LHCN-M2 (cell line): ENCODE measurements around the gene SSH2. TPM values are rescaled to one million over a fixed set of nuclear protein-coding genes. Genes with fewer than 3 reads are reported as not detected.

ENCODE experiments used
- DNase-seq: peaks from one replicate; pipeline ENCODE4 v3.0.0-alpha.2; 2012; ENCODE audit warnings: low read depth
- total RNA-seq: library from RNA; depleted of rRNA; stranded (reverse); fragments of >200 nt; gene quantifications from 2 replicates; pipeline ENCODE4 v1.2.3, GENCODE V29; 2014

The SSH2 gene
- total RNA-seq, 1 experiment from 2014 or later: 16.5 TPM

DNA sequence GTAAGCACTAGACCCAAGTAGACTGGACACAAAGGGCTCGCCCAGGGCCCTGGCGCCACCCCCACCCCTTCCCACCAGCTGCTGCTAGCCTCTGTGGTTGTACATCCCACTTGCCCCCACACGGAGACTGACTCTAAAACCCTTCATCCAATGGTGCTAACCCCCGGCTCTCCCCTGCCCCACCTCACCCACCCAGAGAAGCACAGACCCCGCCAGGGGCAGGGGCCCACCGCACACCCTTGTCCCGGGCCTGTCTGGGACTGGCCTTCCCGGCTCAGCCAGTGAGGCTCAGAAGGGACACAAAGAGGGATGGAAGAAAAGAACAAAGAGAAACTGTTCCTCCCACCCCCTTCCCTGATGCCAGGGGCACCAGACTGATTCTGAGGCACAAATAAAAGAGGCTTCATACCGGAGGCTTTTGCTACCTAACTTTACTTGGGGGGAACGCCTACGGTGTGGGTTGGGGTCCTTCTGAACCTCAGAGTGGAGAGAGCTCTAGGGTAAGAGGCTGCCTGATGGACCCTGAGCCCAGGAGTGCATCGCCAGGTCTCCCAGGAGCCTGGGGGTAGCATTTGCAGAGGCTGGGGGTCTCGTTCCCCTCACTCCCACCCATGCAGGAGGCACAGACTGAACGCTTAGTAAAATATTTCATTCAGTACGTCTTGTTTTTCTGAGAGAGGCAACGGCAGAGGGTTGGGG is 315.5 kb downstream of the SSH2 start:
- no peak for DNase-seq

GRCh38 chr17:29613856-29614255 is 316.2 kb downstream of the SSH2 start:
- no peak for DNase-seq

DNA sequence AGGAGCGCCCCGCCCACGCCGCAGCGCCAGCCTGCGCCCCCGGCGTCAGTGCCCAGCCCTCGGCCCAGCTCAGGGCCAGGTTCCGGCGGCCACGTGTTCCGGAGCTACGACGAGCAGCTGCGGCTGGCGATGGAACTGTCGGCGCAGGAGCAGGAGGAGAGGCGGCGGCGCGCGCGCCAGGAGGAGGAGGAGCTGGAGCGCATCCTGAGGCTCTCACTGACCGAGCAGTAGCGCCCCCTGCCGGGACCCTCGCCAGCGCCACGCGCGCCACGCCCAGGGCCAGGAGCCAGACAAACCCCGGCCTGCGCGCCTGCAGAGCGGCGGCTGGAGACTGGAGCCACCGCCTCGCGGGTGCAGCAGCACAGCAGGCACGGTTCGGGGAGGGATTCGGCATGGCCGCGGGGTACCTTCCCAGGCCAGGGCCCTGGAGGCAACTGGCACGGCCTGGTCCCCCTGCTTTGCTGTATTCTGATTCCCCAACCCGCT is 316.6 kb downstream of the SSH2 start:
- no peak for DNase-seq

GRCh38 chr17:29612404-29613280 is 317.4 kb downstream of the SSH2 start:
- no peak for DNase-seq

DNA sequence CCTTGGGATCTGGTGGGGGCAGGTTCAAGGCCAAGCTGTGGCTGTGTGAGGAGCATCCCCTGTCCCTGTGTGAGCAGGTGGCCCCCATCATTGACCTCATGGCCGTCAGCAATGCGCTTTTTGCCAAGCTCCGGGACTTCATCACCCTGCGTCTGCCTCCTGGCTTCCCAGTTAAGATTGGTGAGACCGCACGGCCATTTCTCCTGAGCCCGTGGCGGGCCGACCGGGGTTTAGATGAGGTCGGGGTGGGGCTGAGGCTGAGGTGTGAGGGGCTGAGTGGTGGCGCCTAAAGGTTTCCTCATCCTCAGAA is 318.0 kb downstream of the SSH2 start:
- no peak for DNase-seq

DNA sequence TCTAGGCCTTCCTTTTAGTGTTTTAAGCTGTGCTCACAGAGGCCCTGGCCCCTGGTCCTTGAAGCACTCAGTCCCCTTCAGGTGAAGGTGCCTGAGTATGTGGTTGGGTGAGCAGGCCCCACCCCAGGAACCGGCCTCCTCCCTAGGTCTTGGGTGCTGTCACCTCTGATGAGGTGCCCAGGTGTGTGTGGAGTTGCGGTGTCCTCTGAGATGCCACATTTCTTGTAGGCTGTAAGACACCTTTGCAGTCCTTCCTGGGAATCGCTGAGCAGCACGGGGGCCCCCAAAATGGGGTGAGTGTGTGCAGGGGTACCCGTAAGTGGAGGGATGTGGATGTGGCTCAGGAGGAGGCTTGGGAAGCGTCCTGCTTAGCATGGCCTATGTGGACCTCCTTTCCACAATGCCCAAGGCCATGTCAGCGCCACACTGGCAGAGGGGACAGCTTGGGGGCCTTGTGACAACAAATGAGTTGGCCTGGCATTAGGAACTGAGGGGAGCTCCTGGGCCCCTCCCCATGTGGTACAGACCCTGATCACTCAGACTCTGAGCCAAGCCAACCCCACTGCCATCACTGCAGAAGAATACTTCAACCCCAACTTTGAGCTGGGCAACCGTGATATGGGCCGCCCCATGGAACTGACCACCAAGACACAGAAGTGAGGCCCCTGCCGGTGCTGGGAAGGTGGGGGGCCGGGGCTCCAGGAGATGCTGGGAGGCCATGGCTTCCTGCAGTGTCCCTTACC is 318.5 kb downstream of the SSH2 start:
- DNase-seq: no peak

DNA sequence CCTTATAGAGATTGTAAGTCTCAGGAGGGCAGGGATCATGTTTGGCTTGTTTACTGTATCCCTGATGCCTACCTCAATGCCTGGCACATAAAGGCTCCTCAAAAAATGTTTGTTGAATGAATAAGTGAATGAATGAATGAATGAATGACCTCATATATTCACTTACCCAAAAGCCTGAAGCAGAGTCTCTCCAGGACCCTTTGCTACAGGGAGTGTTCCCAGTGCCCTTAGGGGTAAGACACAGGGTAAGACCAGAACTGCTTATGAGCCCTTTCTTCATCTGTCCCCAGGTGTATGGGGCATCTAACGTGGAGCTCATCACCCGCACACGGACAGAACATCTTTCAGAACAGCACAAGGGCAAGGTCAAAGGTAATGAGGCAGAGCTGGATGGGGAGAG is 319.6 kb downstream of the SSH2 start:
- DNase-seq: no peak

- no peak for DNase-seq
These were observed 321.0 kb downstream of the SSH2 start for GRCh38 chr17:29608986-29609385.

GRCh38 chr17:29607557-29608195 is 322.4 kb downstream of the SSH2 start:
- no peak for DNase-seq

GRCh38 chr17:29603109-29603674 is 326.8 kb downstream of the SSH2 start:
- DNase-seq: no peak

DNA sequence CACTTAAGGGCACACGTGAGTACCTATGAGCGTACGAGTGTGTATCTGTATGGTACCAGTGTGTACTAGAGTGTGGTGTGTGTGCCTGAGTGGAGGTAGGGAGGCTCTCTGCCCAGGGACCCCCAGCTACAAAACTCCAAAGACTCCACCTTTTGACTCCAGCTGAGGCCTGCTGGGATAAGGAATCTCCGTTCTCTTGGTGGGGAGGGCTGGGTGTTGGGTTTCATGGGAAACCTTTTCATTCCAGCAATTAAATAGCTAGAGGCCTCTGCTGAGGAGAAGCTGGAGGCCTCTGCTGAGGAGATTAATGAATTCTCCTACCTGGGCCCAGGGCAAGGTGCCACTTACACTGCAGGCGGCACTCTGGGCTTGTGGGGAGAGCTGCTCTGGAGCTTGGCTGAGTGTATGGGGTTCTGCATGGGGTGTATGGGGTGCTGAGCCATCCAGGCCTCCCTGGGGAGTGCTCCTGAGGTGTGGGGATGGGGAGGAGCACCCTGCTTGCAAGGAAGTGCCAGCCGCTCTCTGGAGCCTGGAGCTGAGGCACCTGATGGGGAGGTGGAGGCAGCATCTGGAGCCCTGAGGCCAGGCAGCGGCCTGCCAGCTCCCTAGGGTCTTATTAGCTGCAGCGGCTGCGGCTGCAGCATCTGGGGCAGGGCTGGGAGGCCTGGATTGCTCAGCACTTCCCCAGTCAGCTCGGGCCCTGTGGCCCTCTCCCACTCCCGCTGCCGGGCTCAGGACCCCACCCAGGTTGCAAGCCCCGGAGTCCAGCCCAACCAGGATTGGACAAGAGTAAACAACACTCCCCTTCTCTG is 332.5 kb downstream of the SSH2 start:
- DNase-seq: no peak

DNA sequence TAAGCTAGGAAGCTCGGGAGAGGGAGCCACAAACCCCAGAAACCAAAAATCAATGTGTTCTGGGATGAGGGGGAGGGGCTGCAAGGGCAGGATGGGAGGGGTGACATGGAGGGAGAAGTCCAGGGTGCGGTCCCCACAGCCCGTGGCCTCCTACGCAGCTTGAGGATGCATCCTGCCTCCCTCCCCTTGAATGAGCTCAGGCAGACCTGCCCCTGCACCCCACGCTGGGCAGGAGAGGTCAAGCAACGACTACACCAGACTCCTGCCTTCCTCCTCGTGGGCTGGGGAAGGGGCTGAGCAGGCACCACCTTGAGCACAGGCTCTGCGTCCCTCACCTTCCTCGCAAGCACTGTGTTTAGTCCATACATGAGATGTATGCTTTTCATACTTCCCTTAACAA is 333.2 kb downstream of the SSH2 start:
- DNase-seq: no peak

GRCh38 chr17:29595943-29596774 is 333.9 kb downstream of the SSH2 start:
- DNase-seq: no peak

- no peak for DNase-seq
These were observed 334.7 kb downstream of the SSH2 start for GRCh38 chr17:29595107-29595942.

- no peak for DNase-seq
These were observed 335.4 kb downstream of the SSH2 start for GRCh38 chr17:29594519-29595090.

- DNase-seq: peak; percentile 18
These were observed 336.2 kb downstream of the SSH2 start for GRCh38 chr17:29593591-29594518.

DNA sequence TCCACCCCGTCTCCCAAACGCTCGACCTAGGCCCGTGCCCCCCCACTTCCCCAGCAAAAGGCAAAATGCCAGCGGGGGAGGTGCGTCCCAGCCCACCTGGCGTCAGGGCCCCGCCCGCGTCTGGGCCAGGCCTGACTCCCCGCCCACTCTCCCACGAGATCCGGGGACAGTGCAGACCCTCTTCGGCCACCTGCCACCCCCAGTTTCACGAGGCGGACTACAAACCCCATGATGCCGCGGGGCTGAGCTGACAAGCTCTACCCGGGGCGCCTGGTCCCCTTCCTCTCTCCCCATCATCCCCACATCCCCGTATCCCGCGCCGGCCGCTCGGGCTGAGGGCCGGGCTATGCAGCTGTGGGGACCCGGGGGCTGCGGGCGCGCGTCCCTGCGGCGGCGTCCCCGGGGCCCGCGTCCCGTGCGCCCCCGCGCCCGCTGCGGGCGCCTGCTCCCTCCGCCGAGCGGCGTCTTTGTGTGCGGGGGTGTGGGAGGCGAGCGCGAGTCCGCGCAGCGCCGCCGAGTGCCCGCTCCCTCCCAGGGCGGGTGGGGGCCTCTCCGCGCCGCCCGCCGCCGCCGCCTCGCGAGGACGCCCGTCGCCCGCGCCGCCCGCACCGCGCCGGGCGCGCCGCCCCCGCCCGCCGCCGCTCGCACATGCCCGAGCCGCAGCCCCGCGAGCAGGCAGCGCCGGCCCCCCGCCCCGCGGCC is 337.0 kb downstream of the SSH2 start, which contains the start of gene ANKRD13B:
Gene ANKRD13B, plus strand, starts transcription at position 283 of the 702 bp plus-strand sequence. CDS start 490 bp downstream, outside the sequence.
- peak; percentile 26 for DNase-seq
